ENCODE results near the gene MED27.

GRCh38 chr9:131954299-131954698 lies 125.4 kb downstream of the MED27 start:
- TF ChIP-seq POLR2A (IDR thresholded peaks at IDR 0.05) (no peak), EP300 (IDR thresholded peaks at IDR 0.05) (no peak), POLR2AphosphoS5 (IDR thresholded peaks at IDR 0.05) (no peak)
- TF ChIP-seq, protein P1, sequence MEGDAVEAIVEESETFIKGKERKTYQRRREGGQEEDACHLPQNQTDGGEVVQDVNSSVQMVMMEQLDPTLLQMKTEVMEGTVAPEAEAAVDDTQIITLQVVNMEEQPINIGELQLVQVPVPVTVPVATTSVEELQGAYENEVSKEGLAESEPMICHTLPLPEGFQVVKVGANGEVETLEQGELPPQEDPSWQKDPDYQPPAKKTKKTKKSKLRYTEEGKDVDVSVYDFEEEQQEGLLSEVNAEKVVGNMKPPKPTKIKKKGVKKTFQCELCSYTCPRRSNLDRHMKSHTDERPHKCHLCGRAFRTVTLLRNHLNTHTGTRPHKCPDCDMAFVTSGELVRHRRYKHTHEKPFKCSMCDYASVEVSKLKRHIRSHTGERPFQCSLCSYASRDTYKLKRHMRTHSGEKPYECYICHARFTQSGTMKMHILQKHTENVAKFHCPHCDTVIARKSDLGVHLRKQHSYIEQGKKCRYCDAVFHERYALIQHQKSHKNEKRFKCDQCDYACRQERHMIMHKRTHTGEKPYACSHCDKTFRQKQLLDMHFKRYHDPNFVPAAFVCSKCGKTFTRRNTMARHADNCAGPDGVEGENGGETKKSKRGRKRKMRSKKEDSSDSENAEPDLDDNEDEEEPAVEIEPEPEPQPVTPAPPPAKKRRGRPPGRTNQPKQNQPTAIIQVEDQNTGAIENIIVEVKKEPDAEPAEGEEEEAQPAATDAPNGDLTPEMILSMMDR (IDR thresholded peaks at IDR 0.05): peak in 1 of 7 experiments; percentile 7
